GM23248 (cell line): Measurements from ENCODE around the gene DDX23. TPM values are rescaled to one million over a fixed set of nuclear protein-coding genes. Genes with fewer than 3 reads are reported as not detected.
A peak's percentile ranks its signal among the peaks of the same experiment; 100 is the strongest.
"Not testable (repeated sequence)": the region's sequence is repeated elsewhere in the genome, so short reads cannot be mapped to it uniquely, and the experiment has no call there.

Source experiments
- DNase-seq: peaks from one replicate; pipeline ENCODE4 v3.0.0-alpha.2; 2015
- H2AFZ ChIP-seq: fragments of 200-600 bp; sonication (generic); 2 replicates; pipeline ENCODE4 v1.6.1; 2016; ENCODE audit warnings: antibody characterized with exemption
- H3F3A ChIP-seq: fragments of 200-600 bp; sonication (generic); 2 replicates; pipeline ENCODE4 v1.6.1; 2016; ENCODE audit warnings: mild to moderate bottlenecking, antibody characterized with exemption, mixed run types; ENCODE audit not compliant: insufficient read depth
- H3K27ac ChIP-seq: fragments of 200-600 bp; sonication (generic); 2 replicates; pipeline ENCODE4 v1.5.1; 2016; ENCODE audit warnings: mild to moderate bottlenecking
- H3K27me3 ChIP-seq: fragments of 200-600 bp; sonication (generic); replicated peaks from 2 replicates; pipeline ENCODE4 v1.6.1; 2016; ENCODE audit warnings: mild to moderate bottlenecking; ENCODE audit not compliant: insufficient read depth
- H3K36me3 ChIP-seq: fragments of 200-600 bp; sonication (generic); 2 replicates; pipeline ENCODE4 v1.6.1; 2016; ENCODE audit warnings: low read depth, mild to moderate bottlenecking
- H3K4me1 ChIP-seq: fragments of 200-600 bp; sonication (generic); 2 replicates; pipeline ENCODE4 v1.6.1; 2016; ENCODE audit warnings: mild to moderate bottlenecking; ENCODE audit not compliant: insufficient read depth
- H3K4me2 ChIP-seq: fragments of 200-600 bp; sonication (generic); one replicate; pipeline ENCODE4 v1.6.1; 2016; ENCODE audit warnings: mild to moderate bottlenecking; ENCODE audit not compliant: unreplicated experiment
- H3K4me3 ChIP-seq: fragments of 200-600 bp; sonication (generic); 2 replicates; pipeline ENCODE4 v1.5.1; 2016; ENCODE audit warnings: mild to moderate bottlenecking
- H3K79me2 ChIP-seq: fragments of 200-600 bp; sonication (generic); 2 replicates; pipeline ENCODE4 v1.6.1; 2016; ENCODE audit warnings: mild to moderate bottlenecking; ENCODE audit not compliant: insufficient read depth
- H3K9ac ChIP-seq: fragments of 200-600 bp; sonication (generic); 2 replicates; pipeline ENCODE4 v1.6.1; 2016; ENCODE audit warnings: mild to moderate bottlenecking
- H3K9me2 ChIP-seq: fragments of 200-600 bp; sonication (generic); 2 replicates; pipeline ENCODE4 v1.6.1; 2016; ENCODE audit warnings: mixed run types, mild to moderate bottlenecking, moderate library complexity; ENCODE audit not compliant: insufficient read depth
- H3K9me3 ChIP-seq: fragments of 200-600 bp; sonication (generic); one replicate; pipeline ENCODE4 v1.6.1; 2017; ENCODE audit warnings: low read depth
- H4K20me1 ChIP-seq: fragments of 200-600 bp; sonication (generic); 2 replicates; pipeline ENCODE4 v1.6.0; 2016; ENCODE audit not compliant: insufficient read depth
- EZH2 ChIP-seq: fragments of 200-600 bp; sonication (generic); IDR thresholded peaks from 2 replicates; pipeline ENCODE4 v1.6.1; 2018; ENCODE audit warnings: antibody characterized with exemption, mild to moderate bottlenecking; ENCODE audit not compliant: insufficient read depth, poor library complexity, severe bottlenecking
- EZH2phosphoT487 ChIP-seq: fragments of 200-600 bp; sonication (generic); IDR thresholded peaks from 2 replicates; pipeline ENCODE4 v1.6.1; 2018; ENCODE audit warnings: antibody characterized with exemption, moderate library complexity, mild to moderate bottlenecking, low read depth; ENCODE audit not compliant: insufficient read depth
- WGBS, 2 experiments: methylation state at CpG; one replicate each; pipeline ENCODE4 v1.1.6; 2015 to 2017; ENCODE audit warnings: low lambda C conversion rate in 2 of 2, low coverage in 1 of 2; ENCODE audit errors: missing lambda C conversion rate in 2 of 2; 5-methylcytosine and 5-hydroxymethylcytosine counted together
- in situ Hi-C: fragments of 300-500 bp; cut with MboI; formaldehyde crosslinking; loops from 2 replicates; pipeline ENCODE4 v1.15.0; 2020
- polyA plus RNA-seq: library from polyadenylated mRNA; unstranded; fragments of >200 nt; fragmentation: Nextera tagmentation; extraction: Ambion mirVana; gene quantifications from 2 replicates; pipeline ENCODE4 v1.2.1, GENCODE V29; 2016
- total RNA-seq: library from RNA; depleted of rRNA; stranded (reverse); fragments of >200 nt; shearing (Covaris generic); gene quantifications from 2 replicates; pipeline ENCODE4 v1.2.3, GENCODE V29; 2014

Gene DDX23
- total and polyA plus RNA-seq, 2 experiments from 2014 or later = 32.1 to 56.5 TPM

GRCh38 chr12:48865281-48866051 is 13.5 kb upstream of the DDX23 start, which contains the start of gene RND1:
TSS of gene RND1 (minus strand) at chr12:48865870. CDS start at chr12:48865767, 103 bp downstream.
- 1 to 3% methylated on average over 29 to 32 of the region's 32 CpGs for WGBS, 2 experiments
- in situ Hi-C loops = no loop called here

GRCh38 chr12:48863291-48863690 is 11.3 kb upstream of the DDX23 start:
- Histone ChIP-seq H3K27ac (no peak overlapping the region), H3K36me3 (no peaks in the 10 kb centered on the region), H3K79me2 (no peaks in the 10 kb centered on the region), H3K9me3 (no peaks in the 10 kb centered on the region), H2AFZ (no peak overlapping the region), H3K4me3 (no peak overlapping the region), H3K4me2 (no peak overlapping the region), H3K4me1 (no peaks in the 10 kb centered on the region), H3K9me2 (no peaks in the 10 kb centered on the region), H3K9ac (no peak overlapping the region), H3K27me3 (peaks cover 30% of the 10 kb centered on the region), H4K20me1 (no peaks in the 10 kb centered on the region), H3F3A (no peaks in the 10 kb centered on the region)
- 14 to 17% methylated on average over 4 of the region's 4 CpGs for WGBS, 2 experiments
- TF ChIP-seq EZH2phosphoT487 (no peak), EZH2 (no peak)
- DNase-seq = no peak
- in situ Hi-C loops = no loop called here

More at GRCh38 chr12:48865281-48866051, 13.5 kb upstream of the DDX23 start, which contains the start of gene RND1:
- Histone ChIP-seq H3K4me3 (peak within 1 kb of the TSS; percentile 77), H3K4me1 (no peaks in the 10 kb centered on the region), H3K4me2 (peak within 1 kb of the TSS; percentile 77), H2AFZ (peak within 1 kb of the TSS; percentile 83), H3K79me2 (no peaks in the 10 kb centered on the region), H4K20me1 (no peaks in the 10 kb centered on the region), H3K36me3 (no peaks in the 10 kb centered on the region), H3K27me3 (peaks cover 30% of the 10 kb centered on the region), H3K27ac (no peak within 1 kb of the TSS), H3K9me3 (no peaks in the 10 kb centered on the region), H3F3A (no peaks in the 10 kb centered on the region), H3K9ac (peak within 1 kb of the TSS; percentile 42), H3K9me2 (no peaks in the 10 kb centered on the region)
- TF ChIP-seq EZH2phosphoT487 (no peak), EZH2 (no peak)
- DNase-seq = peak; percentile 94

- H2AFZ ChIP-seq = no peak overlapping the region
- H3K27ac ChIP-seq = no peak overlapping the region
- TF ChIP-seq EZH2phosphoT487 = no peak
- no peak for TF ChIP-seq EZH2
- H3K79me2 ChIP-seq = no peaks in the 10 kb centered on the region
- no peaks in the 10 kb centered on the region for H3K4me1 ChIP-seq
- no peak overlapping the region for H3K4me2 ChIP-seq
- in situ Hi-C loops = no loop called here
- no peaks in the 10 kb centered on the region for H3K9me3 ChIP-seq
- no peaks in the 10 kb centered on the region for H4K20me1 ChIP-seq
- peaks cover 30% of the 10 kb centered on the region for H3K27me3 ChIP-seq
- H3K36me3 ChIP-seq = no peaks in the 10 kb centered on the region
- WGBS, 2 experiments = 15 to 19% methylated on average over 5 of the region's 5 CpGs
- no peak overlapping the region for H3K4me3 ChIP-seq
- DNase-seq = no peak
- no peaks in the 10 kb centered on the region for H3K9me2 ChIP-seq
- no peaks in the 10 kb centered on the region for H3F3A ChIP-seq
- no peak overlapping the region for H3K9ac ChIP-seq
Observed at GRCh38 chr12:48862760-48863159, 10.8 kb upstream of the DDX23 start.

- H2AFZ ChIP-seq = no peak overlapping the region
- H3K9me2 ChIP-seq = no peaks in the 10 kb centered on the region
- H3K9me3 ChIP-seq = no peaks in the 10 kb centered on the region
- no peak overlapping the region for H3K27ac ChIP-seq
- no peaks in the 10 kb centered on the region for H4K20me1 ChIP-seq
- TF ChIP-seq EZH2 (no peak), EZH2phosphoT487 (no peak)
- WGBS, 2 experiments = 21 to 25% methylated on average over 2 of the region's 2 CpGs
- H3K4me1 ChIP-seq = no peaks in the 10 kb centered on the region
- DNase-seq = peak; percentile 33
- no peaks in the 10 kb centered on the region for H3F3A ChIP-seq
- H3K79me2 ChIP-seq = no peaks in the 10 kb centered on the region
- H3K36me3 ChIP-seq = no peaks in the 10 kb centered on the region
- in situ Hi-C loops = no loop called here
- no peak overlapping the region for H3K9ac ChIP-seq
- H3K4me3 ChIP-seq = no peak overlapping the region
- no peak overlapping the region for H3K4me2 ChIP-seq
- peaks cover 30% of the 10 kb centered on the region for H3K27me3 ChIP-seq
Observed at GRCh38 chr12:48861111-48861510, 9.1 kb upstream of the DDX23 start.

GRCh38 chr12:48860236-48860635 is 8.3 kb upstream of the DDX23 start:
- H3K27me3 ChIP-seq = peaks cover 29% of the 10 kb centered on the region
- in situ Hi-C loops, H3K4me2 ChIP-seq, H3K9me2 ChIP-seq, H3K9me3 ChIP-seq, DNase-seq, H3K79me2 ChIP-seq, H4K20me1 ChIP-seq, H2AFZ ChIP-seq, H3K4me1 ChIP-seq, H3K4me3 ChIP-seq, H3K27ac ChIP-seq, H3K36me3 ChIP-seq, H3K9ac ChIP-seq, H3F3A ChIP-seq: not testable (repeated sequence)
- 64 to 77% methylated on average over 4 to 5 of the region's 5 CpGs for WGBS, 2 experiments
